K562 (cell line): ENCODE results near the gene SLC33A1. TPM values are rescaled to one million over a fixed set of nuclear protein-coding genes. Genes with fewer than 3 reads are reported as not detected.

ENCODE experiments used
- ARID3A ChIP-seq: IDR thresholded peaks from 2 replicates; pipeline ENCODE4 v1.6.1; 2012; ENCODE audit warnings: low read depth, low read length, improper control_type of control experiment, borderline replicate concordance
- ARNT ChIP-seq, 2 experiments: fragments of 450-650 bp; IDR thresholded peaks; 2 replicates each; pipeline ENCODE4 v1.6.1; 2016; ENCODE audit warnings: mild to moderate bottlenecking in 1 of 2
- ASH1L ChIP-seq: fragments of 450-650 bp; IDR thresholded peaks from 2 replicates; pipeline ENCODE4 v1.6.1; 2018; ENCODE audit warnings: borderline replicate concordance, mild to moderate bottlenecking, low read depth; ENCODE audit not compliant: partially characterized antibody
- CEBPZ ChIP-seq: fragments of 150-350 bp; IDR thresholded peaks from 2 replicates; pipeline ENCODE4 v1.6.1; 2014; ENCODE audit warnings: low read depth, mild to moderate bottlenecking, low read length, borderline replicate concordance
- E2F1 ChIP-seq: sonication (generic); formaldehyde crosslinking; IDR thresholded peaks from 2 replicates; pipeline ENCODE4 v1.8.1; 2023; ENCODE audit warnings: mild to moderate bottlenecking, missing genetic modification reagents, moderate library complexity
- ETS1 ChIP-seq: conservative IDR thresholded peaks from 2 replicates; pipeline ENCODE4 v1.6.1; 2011; ENCODE audit warnings: low read depth, mild to moderate bottlenecking, low read length; ENCODE audit not compliant: control insufficient read depth
- FOXP1 ChIP-seq: sonication (generic); formaldehyde crosslinking; IDR thresholded peaks from 2 replicates; pipeline ENCODE4 v1.8.0; 2022; ENCODE audit warnings: mild to moderate bottlenecking, missing genetic modification reagents
- KDM1A ChIP-seq, 2 experiments: fragments of 450-650 bp; IDR thresholded peaks; 2 replicates each; pipeline ENCODE4 v1.6.1; 2016; ENCODE audit warnings: mild to moderate bottlenecking in 2 of 2
- LEF1 ChIP-seq: fragments of 450-650 bp; IDR thresholded peaks from 2 replicates; pipeline ENCODE4 v1.6.1; 2016; ENCODE audit warnings: mild to moderate bottlenecking
- NFIC ChIP-seq: fragments of 450-650 bp; IDR thresholded peaks from 2 replicates; pipeline ENCODE4 v1.6.1; 2017; ENCODE audit warnings: mild to moderate bottlenecking, inconsistent platforms
- NKRF ChIP-seq: fragments of 450-650 bp; IDR thresholded peaks from 2 replicates; pipeline ENCODE4 v1.6.1; 2016; ENCODE audit warnings: borderline replicate concordance
- NRF1 ChIP-seq, 2 experiments: fragments of 450-650 bp; IDR thresholded peaks in 1 of 2; conservative IDR thresholded peaks in 1 of 2; 2 replicates each; pipeline ENCODE4 v1.6.1; 2014; ENCODE audit warnings: mild to moderate bottlenecking in 2 of 2
- POLR2AphosphoS5 ChIP-seq: IDR thresholded peaks from 2 replicates; pipeline ENCODE4 v1.6.1; 2011; ENCODE audit warnings: mild to moderate bottlenecking, low read depth, low read length, moderate library complexity; ENCODE audit not compliant: control insufficient read depth, insufficient read depth
- TAL1 ChIP-seq: fragments of 450-650 bp; IDR thresholded peaks from 2 replicates; pipeline ENCODE4 v1.6.1; 2016; ENCODE audit warnings: mild to moderate bottlenecking
- TFE3 ChIP-seq: fragments of 450-650 bp; formaldehyde crosslinking; IDR thresholded peaks from 2 replicates; pipeline ENCODE4 v1.4.0; 2020; ENCODE audit warnings: mild to moderate bottlenecking, mixed read lengths
- polyA plus RNA-seq, 8 experiments: library from polyadenylated mRNA; depleted of rRNA in 4 of 8; stranded (reverse) in 5 of 8; unstranded in 3 of 8; fragments of >200 nt; fragmentation: Nextera tagmentation in 2 of 8; fragmentation: Illumina TruSeq in 1 of 8; extraction: Ambion mirVana in 2 of 8; extraction: Trizol in 1 of 8; gene quantifications; 2 replicates each; pipeline versions ENCODE4 v1.2.1 to v1.2.3, GENCODE V29; 2011 to 2014; ENCODE audit warnings: inconsistent platforms in 1 of 8, missing spikeins in 1 of 8
- total RNA-seq, 7 experiments: library from RNA; depleted of rRNA in 6 of 7; stranded (reverse); fragments of >200 nt in 6 of 7; fragmentation: Illumina TruSeq in 2 of 7; extraction: Trizol in 2 of 7; gene quantifications; 2 replicates each; pipeline versions ENCODE4 v1.2.1 to v1.2.3, GENCODE V29; 2011 to 2021; ENCODE audit warnings: low replicate concordance in 1 of 7

The SLC33A1 gene
- total and polyA plus RNA-seq, 9 of the 15 experiments (the other 6 are each of a cell fraction or from before 2014, with no cell fraction given): 6.2 to 26.8 (median 19.6) TPM

- no peak for TF ChIP-seq TFE3 (CRISPR knock-in tag)
- TF ChIP-seq ASH1L: no peak
- no peak for TF ChIP-seq CEBPZ
- 0 out of 4 replicates have a peak, but pooled peaks of 1 of the 2 experiments have one; percentile 0 for TF ChIP-seq NRF1 (conservative IDR thresholded peaks at IDR 0.05 in 1 of 2, IDR thresholded peaks at IDR 0.05 in 1 of 2)
- TF ChIP-seq POLR2AphosphoS5: 0 out of 2 replicates have a peak, but pooled peaks have one; percentile 13
- TF ChIP-seq TAL1: peak; percentile 62
- TF ChIP-seq ARID3A: peak; percentile 61; the same call in 1 of the 2 replicates
- TF ChIP-seq LEF1: peak; percentile 29; the same call in 1 of the 2 replicates
- TF ChIP-seq ETS1: no peak
- TF ChIP-seq FOXP1: no peak
- TF ChIP-seq ARNT (IDR thresholded peaks at IDR 0.05): 0 out of 4 replicates have a peak, but pooled peaks of 1 of the 2 experiments have one; percentile 24
- no peak for TF ChIP-seq E2F1 (CRISPR knock-in tag)
- TF ChIP-seq NFIC: peak; percentile 52; the same call in 1 of the 2 replicates
- no peak; the same call in 1 of the 2 replicates for TF ChIP-seq NKRF
- peak; percentile 90 to 91 for TF ChIP-seq KDM1A (IDR thresholded peaks at IDR 0.05)
Observed at GRCh38 chr3:155863072-155863784, 9.0 kb upstream of the SLC33A1 start (continued).
